Testis (tissue), 3 donors: ENCODE results near the gene TMEM62. TPM values are rescaled to one million over a fixed set of nuclear protein-coding genes. Genes with fewer than 3 reads are reported as not detected.

ENCODE experiments used
- DNase-seq: peaks from one replicate; pipeline ENCODE4 v3.0.0-alpha.2; 2019
- H3K27ac ChIP-seq, 2 donors: fragments of 200-600 bp; sonication (generic); one replicate each; pipeline ENCODE4 v1.5.1; 2019
- H3K27me3 ChIP-seq: fragments of 200-600 bp; sonication (generic); one replicate; pipeline ENCODE4 v1.5.1; 2019
- H3K36me3 ChIP-seq: fragments of 200-600 bp; sonication (generic); one replicate; pipeline ENCODE4 v1.5.1; 2017; ENCODE audit warnings: low read depth; ENCODE audit errors: missing control alignments
- H3K4me1 ChIP-seq: fragments of 200-600 bp; sonication (generic); one replicate; pipeline ENCODE4 v1.5.1; 2019
- H3K4me3 ChIP-seq, 2 donors: fragments of 200-600 bp; sonication (generic); one replicate each; pipeline ENCODE4 v1.5.1; 2017 to 2019
- H3K9me3 ChIP-seq: fragments of 200-600 bp; sonication (generic); one replicate; pipeline ENCODE4 v1.5.1; 2017
- POLR2A ChIP-seq: fragments of 450-650 bp; IDR thresholded peaks from one replicate; pipeline ENCODE4 v1.6.1; 2017; ENCODE audit warnings: antibody characterized with exemption, mild to moderate bottlenecking, moderate library complexity
- WGBS, 2 donors: methylation state at CpG; one replicate each; pipeline ENCODE4 v1.1.5; 2018; 5-methylcytosine and 5-hydroxymethylcytosine counted together
- intact Hi-C: fragments of 100-400 bp; cut with DNase I; formaldehyde crosslinking; loops from one replicate; pipeline ENCODE4 v1.15.1; 2023; ENCODE audit warnings: low total_unique reads
- polyA plus RNA-seq: library from polyadenylated mRNA; stranded (reverse); fragments of 350-450 nt; fragmentation: Illumina TruSeq; extraction: RNeasy Lipid Tissue Mini Kit (QIAGEN cat#74804); gene quantifications from one replicate; pipeline ENCODE4 v1.2.3, GENCODE V29; 2014; ENCODE audit warnings: low read depth, low replicate concordance; ENCODE audit not compliant: insufficient read depth
- total RNA-seq, 2 donors: library from RNA; depleted of rRNA; stranded (reverse); fragments of >200 nt; gene quantifications; one replicate each; pipeline ENCODE4 v1.2.3, GENCODE V29; 2016
- TF ChIP-seq, protein P1 (sequence below), 3 experiments: fragments of 450-650 bp in 2 of 3; fragments of 200-600 bp in 1 of 3; sonication (generic) in 1 of 3; IDR thresholded peaks; one replicate each; pipeline ENCODE4 v1.5.1; 2016 to 2019; ENCODE audit warnings: antibody characterized with exemption in 3 of 3, mild to moderate bottlenecking in 2 of 3, moderate library complexity in 1 of 3

Gene TMEM62
- total and polyA plus RNA-seq, 3 donors from 2014 or later, result 8.3 to 29.0 (median 22.8) TPM

DNA sequence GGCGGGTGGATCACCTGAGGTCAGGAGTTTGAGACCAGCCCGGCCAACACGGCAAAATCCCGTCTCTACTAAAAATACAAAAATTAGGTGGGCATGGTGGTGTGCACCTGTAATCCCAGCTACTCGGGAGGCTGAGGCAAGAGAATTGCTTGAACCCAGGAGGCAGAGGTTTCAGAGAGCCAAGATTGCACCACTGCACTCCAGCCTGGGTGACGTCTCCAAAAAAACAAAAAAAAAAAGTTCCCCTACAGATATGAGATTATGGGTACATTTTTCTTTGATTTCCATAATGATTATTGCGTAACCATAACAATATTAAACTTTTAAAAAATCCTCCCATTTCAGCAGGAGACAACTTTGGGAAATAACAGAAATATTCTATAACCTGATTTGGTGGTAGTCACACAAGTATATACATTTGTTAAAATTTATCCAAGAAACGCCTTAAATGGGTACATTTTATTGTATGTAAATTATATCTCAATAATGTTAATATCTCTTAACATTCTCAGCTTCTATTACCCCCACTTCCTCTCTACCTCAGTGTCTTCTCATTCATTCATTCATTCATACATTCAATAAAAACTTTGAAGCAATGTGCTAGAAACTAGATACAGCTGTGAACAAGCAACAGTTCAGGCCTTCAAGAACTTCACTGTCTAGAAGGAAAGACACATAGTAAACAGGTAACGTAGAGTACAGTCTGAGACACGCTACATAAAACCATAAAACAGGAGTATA is 34.1 kb upstream of the TMEM62 start:
- no peaks in the 10 kb centered on the region for H3K9me3 ChIP-seq
- no peaks in the 10 kb centered on the region for H3K36me3 ChIP-seq
- H3K27me3 ChIP-seq, result no peaks in the 10 kb centered on the region
- 95% methylated on average over 10 of the region's 10 CpGs for WGBS, 2 donors
- no peak overlapping the region for H3K4me3 ChIP-seq
- H3K4me1 ChIP-seq, result peaks cover 4% of the 10 kb centered on the region
- intact Hi-C loops, result no loop called here
- H3K27ac ChIP-seq, result no peak overlapping the region
- TF ChIP-seq, protein P1, sequence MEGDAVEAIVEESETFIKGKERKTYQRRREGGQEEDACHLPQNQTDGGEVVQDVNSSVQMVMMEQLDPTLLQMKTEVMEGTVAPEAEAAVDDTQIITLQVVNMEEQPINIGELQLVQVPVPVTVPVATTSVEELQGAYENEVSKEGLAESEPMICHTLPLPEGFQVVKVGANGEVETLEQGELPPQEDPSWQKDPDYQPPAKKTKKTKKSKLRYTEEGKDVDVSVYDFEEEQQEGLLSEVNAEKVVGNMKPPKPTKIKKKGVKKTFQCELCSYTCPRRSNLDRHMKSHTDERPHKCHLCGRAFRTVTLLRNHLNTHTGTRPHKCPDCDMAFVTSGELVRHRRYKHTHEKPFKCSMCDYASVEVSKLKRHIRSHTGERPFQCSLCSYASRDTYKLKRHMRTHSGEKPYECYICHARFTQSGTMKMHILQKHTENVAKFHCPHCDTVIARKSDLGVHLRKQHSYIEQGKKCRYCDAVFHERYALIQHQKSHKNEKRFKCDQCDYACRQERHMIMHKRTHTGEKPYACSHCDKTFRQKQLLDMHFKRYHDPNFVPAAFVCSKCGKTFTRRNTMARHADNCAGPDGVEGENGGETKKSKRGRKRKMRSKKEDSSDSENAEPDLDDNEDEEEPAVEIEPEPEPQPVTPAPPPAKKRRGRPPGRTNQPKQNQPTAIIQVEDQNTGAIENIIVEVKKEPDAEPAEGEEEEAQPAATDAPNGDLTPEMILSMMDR (IDR thresholded peaks at IDR 0.05), result no peak
- TF ChIP-seq POLR2A, result no peak
- DNase-seq, result no peak

DNA sequence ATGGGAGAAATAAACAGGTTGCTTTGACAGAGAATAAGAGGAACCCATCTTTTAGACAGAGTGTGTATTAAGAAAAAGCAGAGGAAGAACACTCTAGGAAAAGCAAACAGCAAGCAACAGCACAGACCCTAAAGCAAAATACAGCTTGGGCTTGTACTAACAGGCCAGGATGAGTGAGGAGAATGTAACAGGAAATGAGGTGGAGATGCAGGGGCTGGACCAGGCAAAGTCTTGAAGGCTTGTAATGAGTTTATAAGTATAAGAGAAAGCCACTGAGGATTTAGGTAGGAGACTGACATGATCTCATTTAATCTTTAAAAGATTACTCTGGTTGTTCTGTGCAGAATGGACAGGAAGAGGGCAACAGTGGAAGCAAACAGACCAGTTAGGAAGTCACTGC is 32.4 kb upstream of the TMEM62 start:
- no peaks in the 10 kb centered on the region for H3K9me3 ChIP-seq
- DNase-seq, result no peak
- TF ChIP-seq, protein P1 (IDR thresholded peaks at IDR 0.05), result no peak
- TF ChIP-seq POLR2A, result no peak
- H3K27ac ChIP-seq, result no peak overlapping the region
- no peak overlapping the region for H3K4me3 ChIP-seq
- peaks cover 13% of the 10 kb centered on the region for H3K4me1 ChIP-seq
- no peaks in the 10 kb centered on the region for H3K27me3 ChIP-seq
- no peaks in the 10 kb centered on the region for H3K36me3 ChIP-seq
- intact Hi-C loops, result no loop called here

DNA sequence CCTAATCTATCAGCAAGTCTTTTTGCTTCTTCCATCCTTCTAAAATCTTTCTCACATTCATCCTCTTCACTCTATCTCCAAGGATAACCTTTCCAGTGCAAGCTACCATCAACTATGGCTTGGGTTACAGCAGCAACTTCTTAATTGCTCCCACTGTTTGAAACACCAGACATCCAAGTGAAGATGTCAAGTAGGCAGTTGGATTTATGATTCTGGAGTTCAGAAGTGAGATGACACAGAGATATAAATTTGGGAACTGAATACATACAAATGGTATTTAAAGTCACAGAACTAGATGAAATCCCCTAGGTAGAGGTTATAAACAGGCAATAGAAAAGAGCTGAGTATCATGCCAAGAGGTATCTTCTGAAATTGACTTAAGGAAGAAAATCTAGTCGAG is 31.2 kb upstream of the TMEM62 start:
- Histone ChIP-seq H3K27ac (no peak overlapping the region), H3K36me3 (no peaks in the 10 kb centered on the region), H3K4me3 (no peak overlapping the region), H3K4me1 (peaks cover 20% of the 10 kb centered on the region), H3K27me3 (no peaks in the 10 kb centered on the region), H3K9me3 (no peaks in the 10 kb centered on the region)
- 73 to 88% methylated on average over 1 of the region's 1 CpG for WGBS, 2 donors
- intact Hi-C loops, result no loop called here
- TF ChIP-seq, protein P1 (IDR thresholded peaks at IDR 0.05), result no peak
- TF ChIP-seq POLR2A, result no peak
- no peak for DNase-seq

GRCh38 chr15:43103907-43104306 is 29.5 kb upstream of the TMEM62 start:
- no peak overlapping the region for H3K4me3 ChIP-seq
- no peak overlapping the region for H3K27ac ChIP-seq
- no peaks in the 10 kb centered on the region for H3K9me3 ChIP-seq
- H3K4me1 ChIP-seq, result peaks cover 20% of the 10 kb centered on the region
- H3K36me3 ChIP-seq, result no peaks in the 10 kb centered on the region
- TF ChIP-seq POLR2A, result no peak
- TF ChIP-seq, protein P1 (IDR thresholded peaks at IDR 0.05), result no peak
- 44 to 63% methylated on average over 1 of the region's 1 CpG for WGBS, 2 donors
- no peaks in the 10 kb centered on the region for H3K27me3 ChIP-seq
- DNase-seq, result no peak
- intact Hi-C loops, result no loop called here

- Histone ChIP-seq H3K4me3 (no peak overlapping the region), H3K27me3 (no peaks in the 10 kb centered on the region), H3K36me3 (no peaks in the 10 kb centered on the region), H3K27ac (no peak overlapping the region), H3K9me3 (no peaks in the 10 kb centered on the region), H3K4me1 (peaks cover 20% of the 10 kb centered on the region)
- TF ChIP-seq, protein P1 (IDR thresholded peaks at IDR 0.05), result no peak
- TF ChIP-seq POLR2A, result no peak
- intact Hi-C loops, result no loop called here
- 40 to 56% methylated on average over 5 of the region's 5 CpGs for WGBS, 2 donors
- no peak for DNase-seq
Measured at GRCh38 chr15:43104426-43104825, 29.0 kb upstream of the TMEM62 start.
